GM12878 (cell line): ENCODE results near the gene TMEM256. TPM values are rescaled to one million over a fixed set of nuclear protein-coding genes. Genes with fewer than 3 reads are reported as not detected.
A peak's percentile ranks its signal among the peaks of the same experiment; 100 is the strongest.

ENCODE experiments used
- ATAC-seq: fragments of 200-7000 bp; cut with Tn5 transposase; 3 replicates; pipeline ENCODE4 v1.9.1; 2020; ENCODE audit warnings: mild to moderate bottlenecking, moderate library complexity
- BruUV-seq: library from RNA; stranded (reverse); fragments of 400-500 nt; replicated peaks from 2 replicates; lab custom pipeline; 2021; lab: Mats Ljungman, UMichigan
- CTCF ChIA-PET: fragments of 300-600 bp; sonication (Branson Sonifier 250); formaldehyde crosslinking; extraction: SDS; loops from one replicate; lab custom pipeline; 2021; ENCODE audit warnings: inconsistent platforms; lab: Yijun Ruan, JAX
- POLR2A ChIA-PET: fragments of 350-600 bp; formaldehyde crosslinking; extraction: SDS; loops from one replicate; lab custom pipeline; 2021; ENCODE audit warnings: inconsistent platforms; lab: Charles Lee
- RAD21 ChIA-PET: fragments of 300-600 bp; sonication (Branson Sonifier 250); formaldehyde crosslinking; loops from one replicate; lab custom pipeline; 2023; ENCODE audit warnings: antibody characterized with exemption; ENCODE audit not compliant: unreplicated experiment; lab: Charles Lee
- SMC1A ChIA-PET: fragments of 300-600 bp; sonication (Branson Sonifier 250); formaldehyde crosslinking; loops from one replicate; lab custom pipeline; 2023; ENCODE audit not compliant: unreplicated experiment, uncharacterized antibody; lab: Charles Lee
- DNase-seq: peaks from one replicate; pipeline ENCODE4 v3.0.0-alpha.2; 2011; ENCODE audit warnings: low read depth, low spot score
- FAIRE-seq: peaks from 3 replicates; lab custom pipeline; 2011; peaks lifted over from hg19 to GRCh38; lab: Jason Lieb, UNC
- H2AFZ ChIP-seq: 2 replicates; pipeline ENCODE4 v1.6.0; 2011; ENCODE audit warnings: low read depth, low read length, control low read depth; ENCODE audit not compliant: control insufficient read depth
- H3K27ac ChIP-seq: 2 replicates; pipeline ENCODE4 v1.5.1; 2011; ENCODE audit warnings: control low read depth; ENCODE audit not compliant: control insufficient read depth, insufficient read depth
- H3K27me3 ChIP-seq, 2 experiments: replicated peaks in 1 of 2; 2 replicates each; pipeline versions ENCODE4 v1.6.0 to v1.6.1; 2011; ENCODE audit warnings: low read length in 1 of 2; ENCODE audit not compliant: control insufficient read depth in 2 of 2, insufficient read depth in 2 of 2
- H3K36me3 ChIP-seq, 2 experiments: 2 replicates each; pipeline ENCODE4 v1.5.1; 2011; ENCODE audit warnings: low read length in 1 of 2; ENCODE audit not compliant: control insufficient read depth in 2 of 2, insufficient read depth in 2 of 2
- H3K4me1 ChIP-seq: 2 replicates; pipeline ENCODE4 v1.6.1; 2011; ENCODE audit warnings: mild to moderate bottlenecking, low read length, moderate library complexity, mixed read lengths; ENCODE audit not compliant: control insufficient read depth, insufficient read depth
- H3K4me2 ChIP-seq: 2 replicates; pipeline ENCODE4 v1.6.0; 2011; ENCODE audit warnings: control low read depth; ENCODE audit not compliant: control insufficient read depth, insufficient read depth
- H3K4me3 ChIP-seq: fragments of 200-600 bp; sonication (generic); 2 replicates; pipeline ENCODE4 v1.5.1; 2016
- H3K79me2 ChIP-seq: 2 replicates; pipeline ENCODE4 v1.6.0; 2011; ENCODE audit warnings: low read length; ENCODE audit not compliant: control insufficient read depth, insufficient read depth
- H3K9ac ChIP-seq: 2 replicates; pipeline ENCODE4 v1.8.0; 2011; ENCODE audit warnings: low read length, control low read depth, mixed read lengths; ENCODE audit not compliant: control insufficient read depth, insufficient read depth
- H3K9me3 ChIP-seq: replicated peaks from 3 replicates; pipeline ENCODE4 v1.5.1; 2011; ENCODE audit warnings: mild to moderate bottlenecking, low read length; ENCODE audit not compliant: control insufficient read depth, insufficient read depth
- H4K20me1 ChIP-seq: 2 replicates; pipeline ENCODE4 v1.6.0; 2011; ENCODE audit not compliant: control insufficient read depth, insufficient read depth
- CEBPB ChIP-seq, 2 experiments: fragments of 150-350 bp in 1 of 2; IDR thresholded peaks; 2 replicates each; pipeline ENCODE4 v1.6.1; 2012 to 2014; ENCODE audit warnings: low read depth in 2 of 2, low read length in 2 of 2, borderline replicate concordance in 1 of 2, inconsistent platforms in 1 of 2
- CREM ChIP-seq: IDR thresholded peaks from 2 replicates; pipeline ENCODE4 v1.6.1; 2014; ENCODE audit warnings: antibody characterized with exemption, low read depth
- ESRRA ChIP-seq: IDR thresholded peaks from 2 replicates; pipeline ENCODE4 v1.6.1; 2012; ENCODE audit warnings: mild to moderate bottlenecking, low read length, improper control_type of control experiment
- ETV6 ChIP-seq, 2 experiments: fragments of 450-650 bp in 1 of 2; IDR thresholded peaks in 1 of 2; conservative IDR thresholded peaks in 1 of 2; 2 replicates each; pipeline ENCODE4 v1.6.1; 2014; ENCODE audit warnings: antibody characterized with exemption in 1 of 2, borderline replicate concordance in 1 of 2, low read depth in 1 of 2, mild to moderate bottlenecking in 1 of 2, moderate library complexity in 1 of 2
- HDAC6 ChIP-seq: fragments of 200-600 bp; sonication (generic); IDR thresholded peaks from one replicate; pipeline ENCODE4 v1.8.0; 2017; ENCODE audit warnings: antibody characterized with exemption; ENCODE audit not compliant: unreplicated experiment
- IRF4 ChIP-seq: IDR thresholded peaks from 2 replicates; pipeline ENCODE4 v1.6.1; 2011; ENCODE audit warnings: low read depth, low read length
- IRF5 ChIP-seq: fragments of 450-650 bp; IDR thresholded peaks from 2 replicates; pipeline ENCODE4 v1.6.1; 2017; ENCODE audit warnings: borderline replicate concordance
- LARP7 ChIP-seq: fragments of 450-650 bp; IDR thresholded peaks from 2 replicates; pipeline ENCODE4 v1.6.1; 2017; ENCODE audit warnings: mild to moderate bottlenecking
- MTA3 ChIP-seq: IDR thresholded peaks from 2 replicates; pipeline ENCODE4 v1.6.1; 2012; ENCODE audit warnings: low read length, inconsistent platforms, borderline replicate concordance
- NFXL1 ChIP-seq: fragments of 450-650 bp; IDR thresholded peaks from 2 replicates; pipeline ENCODE4 v1.6.1; 2017; ENCODE audit warnings: antibody characterized with exemption, mild to moderate bottlenecking, borderline replicate concordance
- NRF1 ChIP-seq: conservative IDR thresholded peaks from 2 replicates; pipeline ENCODE4 v1.6.1; 2011; ENCODE audit warnings: mild to moderate bottlenecking, low read depth, low read length, improper control_type of control experiment
- POU2F2 ChIP-seq: IDR thresholded peaks from 3 replicates; pipeline ENCODE4 v1.6.1; 2011; ENCODE audit warnings: low read depth, mild to moderate bottlenecking, low read length, borderline replicate concordance
- RB1 ChIP-seq: fragments of 450-650 bp; formaldehyde crosslinking; IDR thresholded peaks from 2 replicates; pipeline ENCODE4 v1.6.1; 2017; ENCODE audit warnings: mild to moderate bottlenecking, borderline replicate concordance
- RCOR1 ChIP-seq: conservative IDR thresholded peaks from 2 replicates; pipeline ENCODE4 v1.6.1; 2012; ENCODE audit warnings: low read depth, low read length, improper control_type of control experiment
- SIN3A ChIP-seq: IDR thresholded peaks from 2 replicates; pipeline ENCODE4 v1.6.1; 2012; ENCODE audit warnings: low read depth, low read length, improper control_type of control experiment
- SREBF1 ChIP-seq: IDR thresholded peaks from 2 replicates; pipeline ENCODE4 v1.6.1; 2012; ENCODE audit warnings: mild to moderate bottlenecking, low read length
- STAT3 ChIP-seq: IDR thresholded peaks from 2 replicates; pipeline ENCODE4 v1.6.1; 2011; ENCODE audit warnings: low read depth, low read length, improper control_type of control experiment
- SUZ12 ChIP-seq: fragments of 200-600 bp; sonication (generic); IDR thresholded peaks from one replicate; pipeline ENCODE4 v1.6.1; 2018; ENCODE audit warnings: antibody characterized with exemption, mild to moderate bottlenecking; ENCODE audit not compliant: unreplicated experiment
- TCF12 ChIP-seq: IDR thresholded peaks from 2 replicates; pipeline ENCODE4 v1.6.1; 2011; ENCODE audit warnings: low read depth, mild to moderate bottlenecking, low read length
- ZNF207 ChIP-seq: fragments of 450-650 bp; IDR thresholded peaks from 2 replicates; pipeline ENCODE4 v1.6.1; 2014; ENCODE audit warnings: antibody characterized with exemption, mild to moderate bottlenecking, borderline replicate concordance
- ZNF24 ChIP-seq: fragments of 450-650 bp; IDR thresholded peaks from 2 replicates; pipeline ENCODE4 v1.6.1; 2017; ENCODE audit warnings: antibody characterized with exemption, mild to moderate bottlenecking
- WGBS: methylation state at CpG from one replicate; pipeline ENCODE4 v1.1.6; 2016; ENCODE audit warnings: low lambda C conversion rate; ENCODE audit not compliant: insufficient replicate concordance, insufficient coverage; ENCODE audit errors: missing lambda C conversion rate; 5-methylcytosine and 5-hydroxymethylcytosine counted together
- in situ Hi-C: fragments of 300-500 bp; cut with MboI; formaldehyde crosslinking; loops from 9 replicates; pipeline ENCODE4 v1.14.3; 2018; ENCODE audit warnings: mixed read lengths
- intact Hi-C: fragments of 100-400 bp; cut with micrococcal nuclease; formaldehyde crosslinking; loops from one replicate; pipeline ENCODE4 v1.14.2; 2022; ENCODE audit not compliant: unreplicated experiment
- polyA plus RNA-seq, 11 experiments: library from polyadenylated mRNA; depleted of rRNA in 4 of 11; unstranded in 6 of 11; stranded (reverse) in 5 of 11; fragments of >200 nt; fragmentation: Nextera tagmentation in 4 of 11; fragmentation: Illumina TruSeq in 1 of 11; extraction: Ambion mirVana in 4 of 11; extraction: Trizol in 1 of 11; gene quantifications; 1 replicate in 1 of 11; 2 replicates in 10 of 11; pipeline versions ENCODE4 v1.2.1 to v1.2.3, GENCODE V29; 2011 to 2016; ENCODE audit warnings: inconsistent platforms in 2 of 11, missing spikeins in 2 of 11, low read depth in 1 of 11
- total RNA-seq, 4 experiments: library from RNA; depleted of rRNA in 3 of 4; stranded (reverse); fragments of >200 nt in 3 of 4; fragmentation: Illumina TruSeq in 1 of 4; extraction: Trizol in 1 of 4; gene quantifications; 2 replicates each; pipeline versions ENCODE4 v1.2.1 to v1.2.3, GENCODE V29; 2013 to 2021
- TF ChIP-seq, protein P1 (sequence below): IDR thresholded peaks from 2 replicates; pipeline ENCODE4 v1.6.1; 2012; ENCODE audit warnings: low read length, inconsistent platforms
- TF ChIP-seq, protein P2 (sequence below): IDR thresholded peaks from 2 replicates; pipeline ENCODE4 v1.6.1; 2011; ENCODE audit warnings: low read depth, mild to moderate bottlenecking, low read length, moderate library complexity, borderline replicate concordance; ENCODE audit errors: extremely low read depth

TMEM256 gene
- total and polyA plus RNA-seq, 10 of the 15 experiments (the other 5 are each of a cell fraction or from before 2014, with no cell fraction given): 57.3 to 342 (median 95.7) TPM

DNA sequence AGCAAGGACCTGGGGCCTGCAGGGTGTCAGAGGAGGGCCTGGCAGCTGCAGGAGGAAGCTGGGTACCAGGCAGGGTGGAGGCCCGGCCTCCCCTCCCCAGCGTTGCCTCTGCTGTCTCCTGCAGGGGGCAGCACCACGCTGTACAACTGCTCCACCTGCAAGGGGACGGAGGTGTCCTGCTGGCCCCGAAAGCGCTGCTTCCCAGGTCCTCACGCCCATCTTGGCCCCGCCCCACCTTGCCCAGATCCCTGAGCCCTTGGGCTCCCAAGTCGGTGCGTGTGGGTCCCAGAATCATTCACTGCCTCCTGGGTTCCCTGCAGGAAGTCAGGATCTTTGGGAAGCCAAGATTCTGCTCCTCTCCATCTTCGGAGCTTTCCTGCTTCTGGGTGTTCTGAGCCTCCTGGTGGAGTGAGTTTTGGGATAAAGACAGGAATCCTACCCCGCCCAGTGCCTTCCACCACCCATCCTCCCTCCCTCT, 47.8 kb downstream of the TMEM256 start:
- intact Hi-C loops: loop anchor here (2.0 kb wide), 1 partner anchor 205 kb away; the partner anchor contains the start of gene SENP3
- no peak overlapping the region for H3K4me3 ChIP-seq
- peaks cover 7% of the 10 kb centered on the region for H3K79me2 ChIP-seq
- no peak overlapping the region for H3K9ac ChIP-seq
- CTCF ChIA-PET: interaction anchor here (0.6 to 4.0 kb wide), 54 partner anchors 11 to 651 kb away, joined by 3 to 58 read pairs (median 4); partner anchors contain the start of genes ACAP1, CD68, KDM6B and MPDU1
- no peak overlapping the region for H3K4me2 ChIP-seq
- RAD21 ChIA-PET: interaction anchor here (0.6 to 3.6 kb wide), 15 partner anchors 19 to 361 kb away, joined by 3 to 31 read pairs (median 4); partner anchors contain the start of genes ACAP1, DNAH2, MPDU1 and TMEM102
- H3K27ac ChIP-seq: no peak overlapping the region
- in situ Hi-C loops: no loop called here
- H2AFZ ChIP-seq: peak overlapping the region; percentile 30; the same call in 1 of the 2 replicates
- SMC1A ChIA-PET: interaction anchor here (0.6 to 2.4 kb wide), 15 partner anchors 20 to 331 kb away, joined by 3 to 10 read pairs (median 4); partner anchors contain the start of genes ACAP1, SLC2A4, TMEM256 and TP53
- ATAC-seq: peak; percentile 69
- peak; percentile 98 for FAIRE-seq
- no peaks in the 10 kb centered on the region for H4K20me1 ChIP-seq
- no peaks in the 10 kb centered on the region for H3K9me3 ChIP-seq
- no peaks in the 10 kb centered on the region for H3K27me3 ChIP-seq
- no TSS peak for BruUV-seq
- 4% methylated on average over 12 of the region's 12 CpGs for WGBS
- POLR2A ChIA-PET: interaction anchor here (0.6 to 1.5 kb wide), 5 partner anchors 80 to 331 kb away, joined by 3 to 9 read pairs (median 3); partner anchors contain the start of genes TMEM102, TP53 and WRAP53
- H3K36me3 ChIP-seq: no peaks in the 10 kb centered on the region
- peaks cover 18% of the 10 kb centered on the region for H3K4me1 ChIP-seq
- no peak for DNase-seq
- TF ChIP-seq, protein P1, sequence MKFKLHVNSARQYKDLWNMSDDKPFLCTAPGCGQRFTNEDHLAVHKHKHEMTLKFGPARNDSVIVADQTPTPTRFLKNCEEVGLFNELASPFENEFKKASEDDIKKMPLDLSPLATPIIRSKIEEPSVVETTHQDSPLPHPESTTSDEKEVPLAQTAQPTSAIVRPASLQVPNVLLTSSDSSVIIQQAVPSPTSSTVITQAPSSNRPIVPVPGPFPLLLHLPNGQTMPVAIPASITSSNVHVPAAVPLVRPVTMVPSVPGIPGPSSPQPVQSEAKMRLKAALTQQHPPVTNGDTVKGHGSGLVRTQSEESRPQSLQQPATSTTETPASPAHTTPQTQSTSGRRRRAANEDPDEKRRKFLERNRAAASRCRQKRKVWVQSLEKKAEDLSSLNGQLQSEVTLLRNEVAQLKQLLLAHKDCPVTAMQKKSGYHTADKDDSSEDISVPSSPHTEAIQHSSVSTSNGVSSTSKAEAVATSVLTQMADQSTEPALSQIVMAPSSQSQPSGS: no peak
- TF ChIP-seq CEBPB (IDR thresholded peaks at IDR 0.05; ENCODE audit: borderline replicate concordance in 1 of 2, low read depth in 2 of 2, low read length in 2 of 2) (no peak), RCOR1 (no peak), NRF1 (no peak), POU2F2 (no peak), LARP7 (peak; percentile 57; the same call in 1 of the 2 replicates), CREM (no peak), NFXL1 (no peak), TCF12 (peak; percentile 76), SIN3A (no peak), RB1 (peak; percentile 54; the same call in 1 of the 2 replicates), MTA3 (no peak), HDAC6 (no peak), SUZ12 (no peak), SREBF1 (no peak), STAT3 (no peak), IRF4 (peak; percentile 56; the same call in 1 of the 2 replicates), ESRRA (no peak), ZNF24 (no peak), ETV6 (conservative IDR thresholded peaks at IDR 0.05 in 1 of 2, IDR thresholded peaks at IDR 0.05 in 1 of 2; ENCODE audit: borderline replicate concordance in 1 of 2, low read depth in 1 of 2) (no peak), ZNF207 (0 out of 2 replicates have a peak, but pooled peaks have one; percentile 42), IRF5 (no peak)
- TF ChIP-seq, protein P2, sequence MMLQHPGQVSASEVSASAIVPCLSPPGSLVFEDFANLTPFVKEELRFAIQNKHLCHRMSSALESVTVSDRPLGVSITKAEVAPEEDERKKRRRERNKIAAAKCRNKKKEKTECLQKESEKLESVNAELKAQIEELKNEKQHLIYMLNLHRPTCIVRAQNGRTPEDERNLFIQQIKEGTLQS: no peak
